Gastrocnemius medialis (tissue), 4 donors: ENCODE results near the gene BDNF.

ENCODE experiments used
- CTCF ChIP-seq, 5 experiments: fragments of 450-650 bp in 3 of 5; fragments of 200-600 bp in 2 of 5; sonication (generic) in 2 of 5; IDR thresholded peaks in 4 of 5; conservative IDR thresholded peaks in 1 of 5; 1 replicate in 4 of 5; 2 replicates in 1 of 5; pipeline ENCODE4 v1.5.1; 2016 to 2019; ENCODE audit warnings: antibody characterized with exemption in 5 of 5, mild to moderate bottlenecking in 3 of 5, moderate library complexity in 3 of 5
- POLR2A ChIP-seq, 2 donors: fragments of 450-650 bp; IDR thresholded peaks; one replicate each; pipeline ENCODE4 v1.6.1; 2017; ENCODE audit warnings: antibody characterized with exemption in 2 of 2, mild to moderate bottlenecking in 2 of 2, moderate library complexity in 2 of 2

- TF ChIP-seq CTCF (IDR thresholded peaks at IDR 0.05 in 4 of 5, conservative IDR thresholded peaks at IDR 0.05 in 1 of 5) (no peak), POLR2A (IDR thresholded peaks at IDR 0.05) (no peak)
These were observed 16.6 kb upstream of the BDNF start for GRCh38 chr11:27716835-27717234.
